Duodenal mucosa (tissue), 2 donors: ENCODE measurements around the gene AQP1.

Experiments
- H3K27ac ChIP-seq: one replicate; pipeline ENCODE4 v1.7.0; 2013; ENCODE audit warnings: low read depth, low read length
- H3K27me3 ChIP-seq, 2 donors: one replicate each; pipeline ENCODE4 v1.7.0; 2013; ENCODE audit warnings: low read length in 2 of 2, control low read depth in 1 of 2; ENCODE audit not compliant: insufficient read depth in 2 of 2, control insufficient read depth in 1 of 2
- H3K36me3 ChIP-seq, 2 donors: one replicate each; pipeline ENCODE4 v1.7.0; 2013; ENCODE audit warnings: low read length in 2 of 2, control low read depth in 1 of 2; ENCODE audit not compliant: insufficient read depth in 2 of 2, control insufficient read depth in 1 of 2
- H3K4me1 ChIP-seq, 2 donors: one replicate each; pipeline ENCODE4 v1.7.0; 2013; ENCODE audit warnings: low read length in 2 of 2, control low read depth in 1 of 2; ENCODE audit not compliant: insufficient read depth in 2 of 2, control insufficient read depth in 1 of 2
- H3K4me3 ChIP-seq, 2 donors: one replicate each; pipeline ENCODE4 v1.7.0; 2013; ENCODE audit warnings: low read length in 2 of 2, low read depth in 1 of 2
- H3K9ac ChIP-seq, 2 donors: one replicate each; pipeline ENCODE4 v1.7.0; 2013; ENCODE audit warnings: low read length in 2 of 2, low read depth in 1 of 2
- H3K9me3 ChIP-seq, 2 donors: one replicate each; pipeline ENCODE4 v1.7.0; 2013; ENCODE audit warnings: low read length in 2 of 2, control low read depth in 1 of 2; ENCODE audit not compliant: control insufficient read depth in 1 of 2

Gene AQP1

GRCh38 chr7:30896783-30897637, 14.6 kb upstream of the AQP1 start:
- peaks cover 52 to 54% of the 10 kb centered on the region in 2 donors for H3K4me1 ChIP-seq
- no peaks in the 10 kb centered on the region for H3K36me3 ChIP-seq

GRCh38 chr7:30897770-30898169, 13.9 kb upstream of the AQP1 start:
- Histone ChIP-seq H3K36me3 (no peaks in the 10 kb centered on the region), H3K27ac (no peak overlapping the region), H3K9me3 (no peaks in the 10 kb centered on the region), H3K4me3 (peak overlapping the region in 1 of 2 donors; percentile 24), H3K27me3 (no peaks in the 10 kb centered on the region), H3K9ac (no peak overlapping the region), H3K4me1 (peaks cover 52 to 59% of the 10 kb centered on the region in 2 donors)

More at GRCh38 chr7:30896783-30897637, 14.6 kb upstream of the AQP1 start:
- Histone ChIP-seq H3K9me3 (no peaks in the 10 kb centered on the region), H3K27ac (peak overlapping the region; percentile 70), H3K27me3 (no peaks in the 10 kb centered on the region), H3K9ac (peak overlapping the region; percentile 2 to 13), H3K4me3 (peak overlapping the region; percentile 19 to 24)

- peaks cover 45 to 55% of the 10 kb centered on the region in 2 donors for H3K4me1 ChIP-seq
- no peak overlapping the region for H3K4me3 ChIP-seq
- no peak overlapping the region for H3K27ac ChIP-seq
- no peaks in the 10 kb centered on the region for H3K27me3 ChIP-seq
- no peaks in the 10 kb centered on the region for H3K9me3 ChIP-seq
- no peak overlapping the region for H3K9ac ChIP-seq
- H3K36me3 ChIP-seq = no peaks in the 10 kb centered on the region
Observed at GRCh38 chr7:30898411-30898810, 13.2 kb upstream of the AQP1 start.

GRCh38 chr7:30899066-30899465, 12.6 kb upstream of the AQP1 start:
- Histone ChIP-seq H3K36me3 (no peaks in the 10 kb centered on the region), H3K4me3 (no peak overlapping the region), H3K9me3 (no peaks in the 10 kb centered on the region), H3K9ac (no peak overlapping the region), H3K4me1 (peaks cover 40 to 49% of the 10 kb centered on the region in 2 donors), H3K27me3 (no peaks in the 10 kb centered on the region), H3K27ac (no peak overlapping the region)

GRCh38 chr7:30899630-30900029, 12.0 kb upstream of the AQP1 start:
- H3K36me3 ChIP-seq = no peaks in the 10 kb centered on the region
- no peak overlapping the region for H3K4me3 ChIP-seq
- H3K9ac ChIP-seq = no peak overlapping the region
- peaks cover 45 to 52% of the 10 kb centered on the region in 2 donors for H3K4me1 ChIP-seq
- no peak overlapping the region for H3K27ac ChIP-seq
- H3K9me3 ChIP-seq = no peaks in the 10 kb centered on the region
- no peaks in the 10 kb centered on the region for H3K27me3 ChIP-seq

GRCh38 chr7:30900053-30900452, 11.6 kb upstream of the AQP1 start:
- Histone ChIP-seq H3K27me3 (no peaks in the 10 kb centered on the region), H3K4me1 (peaks cover 49 to 56% of the 10 kb centered on the region in 2 donors), H3K9ac (no peak overlapping the region), H3K36me3 (no peaks in the 10 kb centered on the region), H3K4me3 (no peak overlapping the region), H3K27ac (no peak overlapping the region), H3K9me3 (no peaks in the 10 kb centered on the region)

GRCh38 chr7:30900803-30901362, 10.8 kb upstream of the AQP1 start:
- Histone ChIP-seq H3K9me3 (no peaks in the 10 kb centered on the region), H3K27ac (no peak overlapping the region), H3K4me3 (no peak overlapping the region), H3K9ac (no peak overlapping the region), H3K36me3 (no peaks in the 10 kb centered on the region), H3K4me1 (peaks cover 44 to 54% of the 10 kb centered on the region in 2 donors), H3K27me3 (no peaks in the 10 kb centered on the region)

- Histone ChIP-seq H3K9ac (no peak overlapping the region), H3K4me1 (peaks cover 34 to 54% of the 10 kb centered on the region in 2 donors), H3K36me3 (no peaks in the 10 kb centered on the region), H3K9me3 (no peaks in the 10 kb centered on the region), H3K4me3 (no peak overlapping the region), H3K27me3 (no peaks in the 10 kb centered on the region), H3K27ac (no peak overlapping the region)
Observed at GRCh38 chr7:30901856-30902255, 9.8 kb upstream of the AQP1 start.

GRCh38 chr7:30902466-30902865, 9.2 kb upstream of the AQP1 start:
- H3K4me1 ChIP-seq = peaks cover 28 to 56% of the 10 kb centered on the region in 2 donors

GRCh38 chr7:30903146-30903545, 8.5 kb upstream of the AQP1 start:
- no peaks in the 10 kb centered on the region for H3K9me3 ChIP-seq
- H3K36me3 ChIP-seq = no peaks in the 10 kb centered on the region
- no peak overlapping the region for H3K9ac ChIP-seq
- H3K27me3 ChIP-seq = no peaks in the 10 kb centered on the region
- H3K4me3 ChIP-seq = no peak overlapping the region
- peaks cover 24 to 62% of the 10 kb centered on the region in 2 donors for H3K4me1 ChIP-seq
- H3K27ac ChIP-seq = no peak overlapping the region

More at GRCh38 chr7:30902466-30902865, 9.2 kb upstream of the AQP1 start:
- Histone ChIP-seq H3K27me3 (no peaks in the 10 kb centered on the region), H3K4me3 (no peak overlapping the region), H3K36me3 (no peaks in the 10 kb centered on the region), H3K9me3 (no peaks in the 10 kb centered on the region), H3K9ac (no peak overlapping the region), H3K27ac (no peak overlapping the region)
